ENCODE measurements around the gene BANF2. TPM values are rescaled to one million over a fixed set of nuclear protein-coding genes. Genes with fewer than 3 reads are reported as not detected.

Gene BANF2
- total RNA-seq, 1 donor from 2014 or later = not detected

DNA sequence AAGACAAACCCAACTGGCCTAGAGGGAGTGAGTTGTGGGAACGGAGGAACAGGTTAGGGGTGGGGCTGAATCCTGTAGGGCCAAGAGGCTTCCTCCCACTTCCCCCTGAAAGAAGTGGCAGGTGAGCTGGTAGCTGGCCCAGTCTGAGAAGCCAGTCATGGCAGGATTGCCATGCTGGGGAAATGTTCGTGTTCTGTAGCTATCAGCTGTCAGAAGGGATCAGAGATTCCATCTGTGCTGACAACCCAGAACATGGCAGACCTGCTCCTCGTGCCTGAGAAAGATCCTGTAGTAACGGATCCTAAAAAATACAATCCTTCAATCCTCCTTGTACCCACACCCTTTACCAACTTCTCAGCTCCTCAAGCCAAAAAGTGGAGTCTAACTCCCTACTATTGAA, 43.0 kb downstream of the BANF2 start:
- no peak for DNase-seq (ENCODE audit: extremely low spot score, unreplicated experiment)
- H3K4me1 Mint-ChIP-seq (ENCODE audit: unreplicated experiment) = peaks cover 24% of the 10 kb centered on the region
- no peak overlapping the region for H3K4me3 Mint-ChIP-seq
- H3K27ac Mint-ChIP-seq = no peak overlapping the region
- TF ChIP-seq, protein P1, sequence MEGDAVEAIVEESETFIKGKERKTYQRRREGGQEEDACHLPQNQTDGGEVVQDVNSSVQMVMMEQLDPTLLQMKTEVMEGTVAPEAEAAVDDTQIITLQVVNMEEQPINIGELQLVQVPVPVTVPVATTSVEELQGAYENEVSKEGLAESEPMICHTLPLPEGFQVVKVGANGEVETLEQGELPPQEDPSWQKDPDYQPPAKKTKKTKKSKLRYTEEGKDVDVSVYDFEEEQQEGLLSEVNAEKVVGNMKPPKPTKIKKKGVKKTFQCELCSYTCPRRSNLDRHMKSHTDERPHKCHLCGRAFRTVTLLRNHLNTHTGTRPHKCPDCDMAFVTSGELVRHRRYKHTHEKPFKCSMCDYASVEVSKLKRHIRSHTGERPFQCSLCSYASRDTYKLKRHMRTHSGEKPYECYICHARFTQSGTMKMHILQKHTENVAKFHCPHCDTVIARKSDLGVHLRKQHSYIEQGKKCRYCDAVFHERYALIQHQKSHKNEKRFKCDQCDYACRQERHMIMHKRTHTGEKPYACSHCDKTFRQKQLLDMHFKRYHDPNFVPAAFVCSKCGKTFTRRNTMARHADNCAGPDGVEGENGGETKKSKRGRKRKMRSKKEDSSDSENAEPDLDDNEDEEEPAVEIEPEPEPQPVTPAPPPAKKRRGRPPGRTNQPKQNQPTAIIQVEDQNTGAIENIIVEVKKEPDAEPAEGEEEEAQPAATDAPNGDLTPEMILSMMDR (conservative IDR thresholded peaks at IDR 0.05) = no peak
- no peaks in the 10 kb centered on the region for H3K36me3 Mint-ChIP-seq
- H3K9me3 Mint-ChIP-seq = peaks cover 4% of the 10 kb centered on the region
- no peaks in the 10 kb centered on the region for H3K27me3 Mint-ChIP-seq

DNA sequence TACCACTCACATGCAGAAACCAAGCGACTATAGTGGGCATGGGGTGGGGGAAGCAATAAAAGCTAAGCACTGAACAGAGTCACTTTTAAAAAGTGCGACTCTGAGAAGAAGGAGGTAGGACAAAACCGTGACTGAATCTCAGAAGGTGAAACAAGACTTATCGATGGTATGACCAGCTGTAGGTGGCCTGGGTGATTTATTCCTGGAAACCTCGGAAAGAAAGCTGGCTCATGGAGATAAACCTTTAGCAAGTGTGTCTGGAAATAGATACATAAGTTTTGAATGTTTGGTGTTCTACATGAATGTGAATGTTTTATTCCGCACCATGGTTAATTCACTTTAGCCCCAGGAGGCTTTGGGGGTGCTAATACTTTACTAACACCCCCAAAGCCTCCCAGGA, 43.9 kb downstream of the BANF2 start:
- Mint-ChIP-seq H3K4me3 (no peak overlapping the region), H3K27me3 (no peaks in the 10 kb centered on the region), H3K9me3 (peaks cover 4% of the 10 kb centered on the region), H3K4me1 (ENCODE audit: unreplicated experiment) (peaks cover 24% of the 10 kb centered on the region), H3K36me3 (no peaks in the 10 kb centered on the region), H3K27ac (no peak overlapping the region)
- TF ChIP-seq, protein P1 (conservative IDR thresholded peaks at IDR 0.05) = no peak
- no peak for DNase-seq (ENCODE audit: extremely low spot score, unreplicated experiment)

DNA sequence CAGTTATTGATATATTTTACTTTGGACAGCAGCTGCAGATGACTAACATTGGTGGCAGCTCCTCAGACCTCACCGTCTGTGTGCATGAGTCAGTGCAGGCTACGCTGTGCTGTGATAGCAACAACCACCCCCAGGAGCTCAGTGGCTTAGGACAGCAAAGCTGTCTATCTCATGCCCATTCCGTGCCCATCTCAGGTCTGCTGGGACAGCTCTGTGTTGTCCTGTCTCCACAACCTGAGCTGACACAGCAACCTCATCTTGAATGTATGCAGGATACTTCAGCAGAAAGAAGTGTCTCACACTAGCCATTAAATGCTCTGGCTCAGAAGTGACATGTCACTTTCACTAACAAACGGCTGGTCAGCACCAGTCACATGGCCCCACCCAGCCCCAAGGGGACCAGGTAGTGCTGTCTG, 47.7 kb downstream of the BANF2 start:
- H3K9me3 Mint-ChIP-seq = no peaks in the 10 kb centered on the region
- no peak overlapping the region for H3K4me3 Mint-ChIP-seq
- DNase-seq (ENCODE audit: extremely low spot score, unreplicated experiment) = no peak
- TF ChIP-seq, protein P1 (conservative IDR thresholded peaks at IDR 0.05) = no peak
- no peaks in the 10 kb centered on the region for H3K27me3 Mint-ChIP-seq
- no peaks in the 10 kb centered on the region for H3K36me3 Mint-ChIP-seq
- H3K4me1 Mint-ChIP-seq (ENCODE audit: unreplicated experiment) = peaks cover 16% of the 10 kb centered on the region
- H3K27ac Mint-ChIP-seq = no peak overlapping the region

DNA sequence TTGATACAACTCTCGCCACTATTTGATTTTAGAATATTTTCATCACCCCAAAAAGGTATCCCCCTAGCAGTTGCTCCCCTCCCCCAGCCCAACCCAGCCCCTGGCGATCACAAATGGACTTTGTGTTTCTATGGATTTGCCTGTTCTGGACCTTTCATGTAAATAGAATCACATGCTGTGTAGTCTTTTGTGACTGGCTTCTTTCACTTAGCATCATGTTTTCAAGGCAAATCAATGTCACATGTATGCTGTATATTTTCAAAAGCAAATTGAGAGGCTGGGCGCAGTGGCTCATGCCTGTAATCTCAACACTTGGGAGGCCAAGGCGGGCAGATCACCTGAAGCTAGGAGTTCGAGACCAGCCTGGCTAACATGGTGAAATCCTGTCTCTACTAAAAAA, 48.5 kb downstream of the BANF2 start:
- no peak overlapping the region for H3K4me3 Mint-ChIP-seq
- H3K36me3 Mint-ChIP-seq = no peaks in the 10 kb centered on the region

DNA sequence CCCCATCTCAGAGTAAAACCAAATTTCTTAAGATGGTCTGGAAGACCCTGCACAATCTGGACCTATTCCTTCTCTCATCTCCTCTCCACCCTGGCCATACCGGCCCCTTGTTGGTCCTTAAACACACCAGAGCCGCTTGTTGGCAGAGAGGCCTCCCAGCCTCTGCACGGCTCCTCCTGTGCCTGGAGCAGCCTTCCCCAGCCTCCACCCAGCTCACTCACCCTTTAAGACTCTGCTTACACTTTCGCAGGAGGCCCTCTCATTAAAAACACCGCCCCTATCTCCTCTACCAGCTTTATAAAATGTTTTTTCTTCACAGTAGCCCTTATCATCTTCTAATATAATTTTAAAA, 49.8 kb downstream of the BANF2 start:
- TF ChIP-seq, protein P1 (conservative IDR thresholded peaks at IDR 0.05) = no peak
- no peak for DNase-seq (ENCODE audit: extremely low spot score, unreplicated experiment)
- Mint-ChIP-seq H3K27me3 (peaks cover 11% of the 10 kb centered on the region), H3K27ac (no peak overlapping the region), H3K4me3 (peak overlapping the region; percentile 28), H3K9me3 (no peaks in the 10 kb centered on the region), H3K36me3 (no peaks in the 10 kb centered on the region), H3K4me1 (ENCODE audit: unreplicated experiment) (peaks cover 13% of the 10 kb centered on the region)

More for the DNA sequence above, 48.5 kb downstream of the BANF2 start:
- Mint-ChIP-seq H3K4me1 (ENCODE audit: unreplicated experiment) (peaks cover 13% of the 10 kb centered on the region), H3K27me3 (peaks cover 3% of the 10 kb centered on the region), H3K27ac (no peak overlapping the region), H3K9me3 (no peaks in the 10 kb centered on the region)
- TF ChIP-seq, protein P1 (conservative IDR thresholded peaks at IDR 0.05) = no peak
- DNase-seq (ENCODE audit: extremely low spot score, unreplicated experiment) = no peak

Data from type B pancreatic cell (in vitro differentiated cells).